Stomach (tissue), 9 donors: ENCODE results near the gene CMTM4. TPM values are rescaled to one million over a fixed set of nuclear protein-coding genes. Genes with fewer than 3 reads are reported as not detected.
A peak's percentile ranks its signal among the peaks of the same experiment; 100 is the strongest.

Experiments
- DNase-seq, 2 donors: peaks; one replicate each; pipeline versions ENCODE4 v3.0.0 to v3.0.0-alpha.2; 2013 to 2019
- H3K27ac ChIP-seq, 5 donors: fragments of 200-600 bp in 4 of 5; sonication (generic) in 4 of 5; one replicate each; pipeline ENCODE4 v1.5.1; 2013 to 2019; ENCODE audit warnings: mild to moderate bottlenecking in 1 of 5, moderate library complexity in 1 of 5
- H3K27me3 ChIP-seq, 3 donors: fragments of 200-600 bp; sonication (generic); one replicate each; pipeline ENCODE4 v1.5.1; 2017 to 2019; ENCODE audit warnings: mixed run types in 1 of 3
- H3K36me3 ChIP-seq, 4 donors: fragments of 200-600 bp; sonication (generic); 1 replicate in 3 of 4; 2 replicates in 1 of 4; pipeline ENCODE4 v1.5.1; 2016 to 2019
- H3K4me1 ChIP-seq, 4 donors: fragments of 200-600 bp; sonication (generic); one replicate each; pipeline ENCODE4 v1.5.1; 2016 to 2019
- H3K4me3 ChIP-seq, 4 donors: fragments of 200-600 bp; sonication (generic) in 3 of 4; one replicate each; pipeline ENCODE4 v1.5.1; 2016 to 2019; ENCODE audit warnings: mild to moderate bottlenecking in 1 of 4
- H3K9me3 ChIP-seq, 4 donors: fragments of 200-600 bp; sonication (generic); one replicate each; pipeline ENCODE4 v1.5.1; 2016 to 2019
- EP300 ChIP-seq: sonication (generic); formaldehyde crosslinking; IDR thresholded peaks from one replicate; pipeline ENCODE4 v1.6.1; 2017; ENCODE audit warnings: antibody characterized with exemption
- POLR2A ChIP-seq, 4 donors: fragments of 450-650 bp; IDR thresholded peaks; one replicate each; pipeline ENCODE4 v1.6.1; 2016; ENCODE audit warnings: antibody characterized with exemption in 4 of 4, control low read depth in 2 of 4, mild to moderate bottlenecking in 1 of 4, moderate library complexity in 1 of 4
- POLR2AphosphoS5 ChIP-seq, 3 donors: sonication (generic); formaldehyde crosslinking; IDR thresholded peaks; one replicate each; pipeline ENCODE4 v1.6.1; 2016; ENCODE audit warnings: antibody characterized with exemption in 3 of 3
- WGBS, 5 donors: extraction: QIAGEN DNeasy Blood & Tissue Kit in 3 of 5; methylation state at CpG; one replicate each; pipeline versions ENCODE4 v1.1.5 to v1.1.7; 2013 to 2018; 5-methylcytosine and 5-hydroxymethylcytosine counted together
- intact Hi-C: fragments of 100-400 bp; cut with DNase I; formaldehyde crosslinking; loops from one replicate; pipeline ENCODE4 v1.15.1; 2023; ENCODE audit warnings: low total_unique reads
- polyA plus RNA-seq, 3 donors: library from polyadenylated mRNA; stranded (reverse); fragments of 200-250 nt; gene quantifications; one replicate each; pipeline ENCODE4 v1.2.3, GENCODE V29; 2013
- total RNA-seq, 5 donors: library from RNA; depleted of rRNA; stranded (reverse); fragments of >200 nt; gene quantifications; one replicate each; pipeline versions ENCODE4 v1.1.0 to v1.2.3, GENCODE V29; 2014 to 2016
- TF ChIP-seq, protein P1 (sequence below), 7 experiments: fragments of 450-650 bp in 4 of 7; fragments of 200-600 bp in 3 of 7; sonication (generic) in 3 of 7; IDR thresholded peaks; one replicate each; pipeline ENCODE4 v1.5.1; 2016 to 2019; ENCODE audit warnings: antibody characterized with exemption in 7 of 7, control low read depth in 2 of 7, mild to moderate bottlenecking in 1 of 7
- donor health status: healthy with polysubstance abuse.
- donor health status: Bipolar disorder and iron deficiency.
- donor health status: healthy.

CMTM4 gene
- total and polyA plus RNA-seq, 8 donors = 10.5 to 244 (median 42.1) TPM

- no peak overlapping the region for H3K4me3 ChIP-seq
- peaks cover 13 to 26% (median 17%) of the 10 kb centered on the region in 4 donors for H3K4me1 ChIP-seq
- no peaks in the 10 kb centered on the region for H3K9me3 ChIP-seq
- peaks cover 11 to 36% (median 34%) of the 10 kb centered on the region in 4 donors for H3K36me3 ChIP-seq
- intact Hi-C loops = no loop called here
- no peak for TF ChIP-seq EP300
- TF ChIP-seq POLR2AphosphoS5 (IDR thresholded peaks at IDR 0.05) = no peak
- no peak for TF ChIP-seq POLR2A (IDR thresholded peaks at IDR 0.05)
- TF ChIP-seq, protein P1, sequence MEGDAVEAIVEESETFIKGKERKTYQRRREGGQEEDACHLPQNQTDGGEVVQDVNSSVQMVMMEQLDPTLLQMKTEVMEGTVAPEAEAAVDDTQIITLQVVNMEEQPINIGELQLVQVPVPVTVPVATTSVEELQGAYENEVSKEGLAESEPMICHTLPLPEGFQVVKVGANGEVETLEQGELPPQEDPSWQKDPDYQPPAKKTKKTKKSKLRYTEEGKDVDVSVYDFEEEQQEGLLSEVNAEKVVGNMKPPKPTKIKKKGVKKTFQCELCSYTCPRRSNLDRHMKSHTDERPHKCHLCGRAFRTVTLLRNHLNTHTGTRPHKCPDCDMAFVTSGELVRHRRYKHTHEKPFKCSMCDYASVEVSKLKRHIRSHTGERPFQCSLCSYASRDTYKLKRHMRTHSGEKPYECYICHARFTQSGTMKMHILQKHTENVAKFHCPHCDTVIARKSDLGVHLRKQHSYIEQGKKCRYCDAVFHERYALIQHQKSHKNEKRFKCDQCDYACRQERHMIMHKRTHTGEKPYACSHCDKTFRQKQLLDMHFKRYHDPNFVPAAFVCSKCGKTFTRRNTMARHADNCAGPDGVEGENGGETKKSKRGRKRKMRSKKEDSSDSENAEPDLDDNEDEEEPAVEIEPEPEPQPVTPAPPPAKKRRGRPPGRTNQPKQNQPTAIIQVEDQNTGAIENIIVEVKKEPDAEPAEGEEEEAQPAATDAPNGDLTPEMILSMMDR (IDR thresholded peaks at IDR 0.05) = no peak
- no peak for DNase-seq
- H3K27ac ChIP-seq = no peak overlapping the region
- 42 to 83% (median 64%) methylated on average over 3 of the region's 3 CpGs for WGBS, 5 donors
- no peaks in the 10 kb centered on the region for H3K27me3 ChIP-seq
Observed at GRCh38 chr16:66622863-66623262, 73.7 kb downstream of the CMTM4 start.

DNA sequence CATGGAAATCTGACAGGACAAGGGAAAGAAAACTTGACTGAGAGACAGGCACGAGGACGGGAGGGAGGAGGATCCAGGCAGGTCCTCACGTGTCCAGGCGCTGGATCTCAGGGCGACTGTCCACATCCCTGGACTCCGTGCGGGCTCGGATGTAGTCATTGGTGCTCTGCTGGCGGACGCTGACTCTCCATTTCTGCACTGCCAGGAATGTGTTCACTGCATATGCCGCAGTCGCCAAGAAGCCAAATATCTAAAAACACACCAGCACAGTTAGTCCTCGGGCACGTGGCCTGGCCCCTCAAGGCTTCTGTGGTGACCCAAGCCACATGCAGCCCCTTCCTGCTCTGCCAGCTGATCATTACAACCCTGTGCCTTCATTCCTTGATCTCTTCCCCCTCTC is 74.6 kb downstream of the CMTM4 start:
- no peak for TF ChIP-seq POLR2A (IDR thresholded peaks at IDR 0.05)
- TF ChIP-seq, protein P1 (IDR thresholded peaks at IDR 0.05) = no peak
- no peak for TF ChIP-seq POLR2AphosphoS5 (IDR thresholded peaks at IDR 0.05)
- no peak for TF ChIP-seq EP300
- intact Hi-C loops = no loop called here
- Histone ChIP-seq H3K4me1 (peaks cover 15 to 32% (median 21%) of the 10 kb centered on the region in 4 donors), H3K9me3 (no peaks in the 10 kb centered on the region), H3K4me3 (no peak overlapping the region), H3K36me3 (peaks cover 11 to 37% (median 35%) of the 10 kb centered on the region in 4 donors), H3K27ac (no peak overlapping the region), H3K27me3 (no peaks in the 10 kb centered on the region)
- no peak for DNase-seq
- WGBS, 5 donors = 91 to 95% (median 93%) methylated on average over 14 of the region's 14 CpGs

DNA sequence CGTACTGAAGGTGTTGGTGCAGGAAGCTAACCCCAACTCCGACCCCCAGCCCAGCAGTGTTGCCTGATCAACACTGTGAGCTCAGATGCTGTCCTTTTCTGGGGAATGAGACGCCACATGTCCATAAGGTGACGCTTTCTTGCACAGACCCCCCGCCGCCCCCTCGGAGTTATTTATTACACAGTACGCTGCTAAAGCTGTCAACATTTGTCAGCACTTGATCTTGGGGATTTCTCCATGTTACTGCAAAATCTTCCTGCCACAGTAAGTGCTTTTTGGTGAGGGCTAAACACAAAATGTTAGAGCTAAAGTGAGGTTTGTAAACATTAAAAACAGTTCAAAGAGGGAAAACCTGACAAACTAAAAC is 76.1 kb downstream of the CMTM4 start:
- intact Hi-C loops = no loop called here
- H3K9me3 ChIP-seq = no peaks in the 10 kb centered on the region
- no peak overlapping the region for H3K4me3 ChIP-seq
- no peak for DNase-seq
- no peaks in the 10 kb centered on the region for H3K27me3 ChIP-seq
- WGBS, 5 donors = 80 to 88% (median 85%) methylated on average over 6 to 8 of the region's 8 CpGs
- TF ChIP-seq POLR2A (IDR thresholded peaks at IDR 0.05) (no peak), EP300 (no peak), POLR2AphosphoS5 (IDR thresholded peaks at IDR 0.05) (no peak)
- TF ChIP-seq, protein P1 (IDR thresholded peaks at IDR 0.05) = no peak
- peaks cover 15 to 32% (median 21%) of the 10 kb centered on the region in 4 donors for H3K4me1 ChIP-seq
- H3K36me3 ChIP-seq = peaks cover 11 to 51% (median 42%) of the 10 kb centered on the region in 4 donors
- H3K27ac ChIP-seq = no peak overlapping the region

DNA sequence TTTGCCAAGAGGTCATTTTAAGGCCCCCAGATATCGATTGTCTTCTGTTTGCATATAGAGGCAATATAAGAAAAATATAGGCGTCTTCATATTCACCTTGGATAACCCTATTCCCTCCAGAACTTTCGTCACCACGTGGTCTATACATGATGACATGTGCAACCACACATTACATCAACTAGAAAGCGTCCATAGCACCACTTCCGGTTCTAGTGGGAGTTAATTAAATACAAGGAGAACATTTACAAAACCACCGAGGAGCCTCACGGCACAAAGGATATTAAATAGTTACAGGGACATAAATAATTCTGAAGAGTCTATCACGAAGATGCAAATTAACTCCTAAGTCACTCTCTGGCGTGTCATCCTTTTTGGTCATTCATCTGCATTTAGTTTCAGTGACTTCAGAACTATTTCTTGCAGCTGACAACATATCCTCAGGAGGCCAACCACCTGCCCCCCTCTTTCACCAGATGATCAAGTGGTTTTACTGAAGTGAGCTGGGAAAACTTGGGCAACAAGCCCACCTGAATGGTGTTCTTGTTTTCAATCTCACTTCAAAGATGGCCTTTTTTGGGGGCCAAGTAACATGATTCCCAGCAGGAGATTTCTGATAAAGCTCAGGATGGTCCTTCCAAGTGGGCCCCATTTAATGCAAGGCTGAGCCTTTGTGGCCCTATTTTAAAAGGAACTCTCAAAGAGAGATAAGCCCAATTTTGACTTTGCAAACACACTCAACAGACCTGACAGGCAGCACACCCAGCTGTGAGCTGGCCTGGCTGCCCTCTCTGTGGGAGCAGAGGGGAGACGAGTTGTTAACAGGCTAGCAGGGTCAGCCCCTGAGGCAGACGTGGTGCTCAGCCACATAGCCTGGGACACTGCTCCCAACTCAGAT is 76.8 kb downstream of the CMTM4 start:
- DNase-seq = no peak
- TF ChIP-seq, protein P1 (IDR thresholded peaks at IDR 0.05) = no peak
- TF ChIP-seq EP300 (no peak), POLR2AphosphoS5 (IDR thresholded peaks at IDR 0.05) (no peak), POLR2A (IDR thresholded peaks at IDR 0.05) (no peak)
- Histone ChIP-seq H3K4me3 (no peak overlapping the region), H3K27me3 (no peaks in the 10 kb centered on the region), H3K9me3 (no peaks in the 10 kb centered on the region), H3K4me1 (peaks cover 15 to 32% (median 21%) of the 10 kb centered on the region in 4 donors), H3K27ac (peak overlapping the region in 2 of 5 donors; percentile 34 to 62), H3K36me3 (peaks cover 11 to 55% (median 47%) of the 10 kb centered on the region in 4 donors)
- intact Hi-C loops = no loop called here
- WGBS, 5 donors = 61 to 69% (median 67%) methylated on average over 10 to 12 of the region's 12 CpGs
